ENCODE measurements around the gene PPM1F.

DNA sequence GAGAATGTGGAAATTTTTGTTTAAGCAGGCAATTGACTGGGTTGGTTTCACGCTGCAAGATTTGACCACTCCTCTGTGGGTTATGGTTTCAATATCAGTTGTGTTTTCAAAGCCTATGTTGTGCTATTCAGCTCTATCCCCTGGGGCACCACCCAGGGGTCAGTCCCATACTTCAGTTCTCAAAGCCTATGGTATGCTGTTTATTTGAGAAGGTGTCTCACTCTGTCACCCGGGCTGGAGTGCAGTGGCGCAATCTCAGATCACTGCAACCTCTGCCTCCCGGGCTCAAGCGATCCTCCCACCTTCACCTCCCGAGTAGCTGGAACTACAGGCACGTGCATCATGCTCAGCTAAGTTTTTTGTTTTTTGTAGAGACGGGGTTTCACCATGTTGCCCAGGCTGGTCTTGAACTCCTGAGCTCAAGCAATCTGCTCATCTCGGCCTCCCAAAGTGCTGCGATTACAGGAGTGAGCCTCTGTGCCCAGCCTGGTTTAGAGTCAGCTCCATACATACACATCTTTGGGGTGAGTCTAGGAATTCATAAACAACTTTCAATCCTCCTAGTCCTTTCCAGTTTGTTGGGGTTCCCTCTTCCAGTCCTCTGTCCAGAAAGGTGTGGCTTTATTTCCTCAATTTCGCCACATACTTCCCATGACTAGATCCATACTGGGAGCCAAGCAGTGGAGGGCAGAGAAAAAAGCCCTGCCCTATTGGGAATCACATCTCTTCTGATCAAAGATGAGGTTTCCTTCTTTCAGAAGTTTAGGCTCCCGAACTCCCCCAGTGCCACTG lies 50.2 kb downstream of the PPM1F start:
- TF ChIP-seq, protein P1, sequence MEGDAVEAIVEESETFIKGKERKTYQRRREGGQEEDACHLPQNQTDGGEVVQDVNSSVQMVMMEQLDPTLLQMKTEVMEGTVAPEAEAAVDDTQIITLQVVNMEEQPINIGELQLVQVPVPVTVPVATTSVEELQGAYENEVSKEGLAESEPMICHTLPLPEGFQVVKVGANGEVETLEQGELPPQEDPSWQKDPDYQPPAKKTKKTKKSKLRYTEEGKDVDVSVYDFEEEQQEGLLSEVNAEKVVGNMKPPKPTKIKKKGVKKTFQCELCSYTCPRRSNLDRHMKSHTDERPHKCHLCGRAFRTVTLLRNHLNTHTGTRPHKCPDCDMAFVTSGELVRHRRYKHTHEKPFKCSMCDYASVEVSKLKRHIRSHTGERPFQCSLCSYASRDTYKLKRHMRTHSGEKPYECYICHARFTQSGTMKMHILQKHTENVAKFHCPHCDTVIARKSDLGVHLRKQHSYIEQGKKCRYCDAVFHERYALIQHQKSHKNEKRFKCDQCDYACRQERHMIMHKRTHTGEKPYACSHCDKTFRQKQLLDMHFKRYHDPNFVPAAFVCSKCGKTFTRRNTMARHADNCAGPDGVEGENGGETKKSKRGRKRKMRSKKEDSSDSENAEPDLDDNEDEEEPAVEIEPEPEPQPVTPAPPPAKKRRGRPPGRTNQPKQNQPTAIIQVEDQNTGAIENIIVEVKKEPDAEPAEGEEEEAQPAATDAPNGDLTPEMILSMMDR (IDR thresholded peaks at IDR 0.05; ENCODE audit: insufficient read depth, low read length, poor library complexity, severe bottlenecking) = no peak
- TF ChIP-seq EZH2phosphoT487 (conservative IDR thresholded peaks at IDR 0.05; ENCODE audit: low read length) = no peak

Measured in SU-DHL-6 (cell line).